Measurements from ENCODE around the gene TMED1.

Gene TMED1

GRCh38 chr19:10831987-10832938 lies 3.7 kb downstream of the TMED1 start:
- H3K4me3 ChIP-seq, result no peak overlapping the region
- H3K36me3 ChIP-seq (ENCODE audit: insufficient read depth, low read length), result peaks cover 4% of the 10 kb centered on the region; the same call in 1 of the 2 replicates
- no peak overlapping the region for H3K27ac ChIP-seq
- no peak overlapping the region for H3K9ac ChIP-seq (ENCODE audit: insufficient read length)
- no peaks in the 10 kb centered on the region for H3K9me3 ChIP-seq (ENCODE audit: low read depth, low read length)
- no peak for DNase-seq (ENCODE audit: low read depth, low spot score)
- TF ChIP-seq POLR2AphosphoS5 (IDR thresholded peaks at IDR 0.05; ENCODE audit: borderline replicate concordance, low read depth, low read length), result no peak
- no peak for TF ChIP-seq FOXP2 (optimal IDR thresholded peaks at IDR 0.05; ENCODE audit: control extremely low read depth, extremely low read length, insufficient read depth)
- no peak for TF ChIP-seq EZH2 (IDR thresholded peaks at IDR 0.05)

GRCh38 chr19:10830931-10831779 lies 4.9 kb downstream of the TMED1 start:
- DNase-seq (ENCODE audit: low read depth, low spot score), result no peak
- H3K36me3 ChIP-seq (ENCODE audit: insufficient read depth, low read length), result peaks cover 4% of the 10 kb centered on the region; the same call in 1 of the 2 replicates
- TF ChIP-seq POLR2AphosphoS5 (IDR thresholded peaks at IDR 0.05; ENCODE audit: borderline replicate concordance, low read depth, low read length) (no peak), FOXP2 (optimal IDR thresholded peaks at IDR 0.05; ENCODE audit: control extremely low read depth, extremely low read length, insufficient read depth) (no peak), EZH2 (IDR thresholded peaks at IDR 0.05) (no peak)
- no peak overlapping the region for H3K4me3 ChIP-seq
- H3K9ac ChIP-seq (ENCODE audit: insufficient read length), result no peak overlapping the region
- no peak overlapping the region for H3K27ac ChIP-seq
- H3K9me3 ChIP-seq (ENCODE audit: low read depth, low read length), result no peaks in the 10 kb centered on the region

- peaks cover 7% of the 10 kb centered on the region; the same call in 1 of the 2 replicates for H3K36me3 ChIP-seq (ENCODE audit: insufficient read depth, low read length)
- no peak overlapping the region for H3K4me3 ChIP-seq
- H3K9ac ChIP-seq (ENCODE audit: insufficient read length), result no peak overlapping the region
- DNase-seq (ENCODE audit: low read depth, low spot score), result no peak
- TF ChIP-seq EZH2 (IDR thresholded peaks at IDR 0.05) (no peak), POLR2AphosphoS5 (IDR thresholded peaks at IDR 0.05; ENCODE audit: borderline replicate concordance, low read depth, low read length) (no peak), FOXP2 (optimal IDR thresholded peaks at IDR 0.05; ENCODE audit: control extremely low read depth, extremely low read length, insufficient read depth) (no peak)
- H3K27ac ChIP-seq, result no peak overlapping the region
- no peaks in the 10 kb centered on the region for H3K9me3 ChIP-seq (ENCODE audit: low read depth, low read length)
These were observed 5.6 kb downstream of the TMED1 start for GRCh38 chr19:10830370-10830769.

DNA sequence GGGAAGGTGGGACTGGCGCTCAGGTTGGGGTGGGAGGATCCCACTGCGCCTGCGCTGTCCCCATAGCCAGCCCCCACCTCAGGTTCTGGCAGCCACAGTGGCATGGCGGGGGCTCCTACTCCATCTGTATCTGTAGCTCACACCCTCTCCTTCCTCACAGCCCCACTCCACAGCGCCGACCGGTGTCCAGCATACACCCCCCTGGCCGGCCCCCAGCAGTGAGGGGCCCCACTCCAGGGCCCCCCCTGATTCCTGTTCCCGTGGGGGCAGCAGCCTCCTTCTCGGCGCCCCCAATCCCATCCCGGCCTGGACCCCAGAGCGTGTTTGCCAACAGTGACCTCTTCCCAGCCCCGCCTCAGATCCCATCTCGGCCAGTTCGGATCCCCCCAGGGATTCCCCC lies 6.0 kb downstream of the TMED1 start:
- H3K4me3 ChIP-seq, result no peak overlapping the region
- TF ChIP-seq EZH2 (IDR thresholded peaks at IDR 0.05), result no peak
- TF ChIP-seq POLR2AphosphoS5 (IDR thresholded peaks at IDR 0.05; ENCODE audit: borderline replicate concordance, low read depth, low read length), result no peak
- TF ChIP-seq FOXP2 (optimal IDR thresholded peaks at IDR 0.05; ENCODE audit: control extremely low read depth, extremely low read length, insufficient read depth), result no peak
- no peak overlapping the region for H3K9ac ChIP-seq (ENCODE audit: insufficient read length)
- H3K27ac ChIP-seq, result no peak overlapping the region
- H3K36me3 ChIP-seq (ENCODE audit: insufficient read depth, low read length), result peaks cover 7% of the 10 kb centered on the region; the same call in 1 of the 2 replicates
- DNase-seq (ENCODE audit: low read depth, low spot score), result no peak
- no peaks in the 10 kb centered on the region for H3K9me3 ChIP-seq (ENCODE audit: low read depth, low read length)

DNA sequence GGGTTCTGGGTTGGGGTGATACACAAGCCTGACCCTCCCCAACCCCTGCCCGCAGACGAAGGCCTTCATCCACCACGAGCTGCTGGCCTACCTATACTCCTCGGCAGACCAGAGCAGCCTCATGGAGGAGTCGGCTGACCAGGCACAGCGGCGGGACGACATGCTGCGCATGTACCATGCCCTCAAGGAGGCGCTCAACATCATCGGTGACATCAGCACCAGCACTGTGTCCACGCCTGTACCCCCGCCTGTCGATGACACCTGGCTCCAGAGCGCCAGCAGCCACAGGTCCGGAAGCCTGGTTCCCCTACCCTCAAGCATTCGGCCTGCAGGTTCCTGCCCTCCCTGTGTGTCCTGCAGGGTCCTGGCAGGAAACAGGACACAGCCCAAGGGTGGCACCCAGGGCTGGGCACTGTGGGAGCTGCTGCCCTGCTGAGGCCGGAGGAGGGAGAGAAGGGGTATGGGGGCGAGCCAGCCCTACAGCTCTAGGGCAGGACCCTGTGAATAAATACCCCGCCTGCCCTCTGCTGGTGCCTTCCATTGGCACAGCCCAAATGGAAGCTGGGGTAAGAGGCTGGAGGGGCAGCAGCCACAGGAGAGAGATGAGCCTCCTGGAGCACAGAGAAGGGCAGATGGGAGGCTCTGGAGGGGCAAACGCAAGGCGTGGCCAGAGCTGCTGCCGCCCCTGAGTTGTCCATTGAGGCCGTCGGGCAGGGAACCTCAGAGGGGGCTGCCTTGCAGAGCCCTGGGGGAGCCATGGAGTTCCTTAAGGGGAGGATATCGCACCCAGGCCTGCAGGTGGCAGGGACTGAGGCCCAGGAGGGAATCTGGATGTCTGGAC lies 6.8 kb downstream of the TMED1 start:
- peaks cover 7% of the 10 kb centered on the region; the same call in 1 of the 2 replicates for H3K36me3 ChIP-seq (ENCODE audit: insufficient read depth, low read length)
- no peak for DNase-seq (ENCODE audit: low read depth, low spot score)
- no peak overlapping the region for H3K9ac ChIP-seq (ENCODE audit: insufficient read length)
- no peaks in the 10 kb centered on the region for H3K9me3 ChIP-seq (ENCODE audit: low read depth, low read length)
- TF ChIP-seq EZH2 (IDR thresholded peaks at IDR 0.05) (no peak), FOXP2 (optimal IDR thresholded peaks at IDR 0.05; ENCODE audit: control extremely low read depth, extremely low read length, insufficient read depth) (no peak), POLR2AphosphoS5 (IDR thresholded peaks at IDR 0.05; ENCODE audit: borderline replicate concordance, low read depth, low read length) (no peak)
- H3K27ac ChIP-seq, result no peak overlapping the region
- H3K4me3 ChIP-seq, result no peak overlapping the region

- H3K36me3 ChIP-seq (ENCODE audit: insufficient read depth, low read length), result peaks cover 8% of the 10 kb centered on the region; the same call in 1 of the 2 replicates
- TF ChIP-seq POLR2AphosphoS5 (IDR thresholded peaks at IDR 0.05; ENCODE audit: borderline replicate concordance, low read depth, low read length), result no peak
- DNase-seq (ENCODE audit: low read depth, low spot score), result no peak
These were observed 9.2 kb downstream of the TMED1 start for GRCh38 chr19:10826846-10827245.

GRCh38 chr19:10826231-10826630 lies 9.8 kb downstream of the TMED1 start:
- no peak overlapping the region for H3K27ac ChIP-seq
- no peaks in the 10 kb centered on the region for H3K9me3 ChIP-seq (ENCODE audit: low read depth, low read length)
- TF ChIP-seq FOXP2 (optimal IDR thresholded peaks at IDR 0.05; ENCODE audit: control extremely low read depth, extremely low read length, insufficient read depth) (no peak), POLR2AphosphoS5 (IDR thresholded peaks at IDR 0.05; ENCODE audit: borderline replicate concordance, low read depth, low read length) (no peak), EZH2 (IDR thresholded peaks at IDR 0.05) (no peak)
- H3K9ac ChIP-seq (ENCODE audit: insufficient read length), result no peak overlapping the region
- H3K4me3 ChIP-seq, result no peak overlapping the region
- peaks cover 8% of the 10 kb centered on the region; the same call in 1 of the 2 replicates for H3K36me3 ChIP-seq (ENCODE audit: insufficient read depth, low read length)
- no peak for DNase-seq (ENCODE audit: low read depth, low spot score)

More at GRCh38 chr19:10826846-10827245, 9.2 kb downstream of the TMED1 start:
- Histone ChIP-seq H3K9me3 (ENCODE audit: low read depth, low read length) (no peaks in the 10 kb centered on the region), H3K9ac (ENCODE audit: insufficient read length) (no peak overlapping the region), H3K4me3 (no peak overlapping the region), H3K27ac (no peak overlapping the region)
